Epidermal melanocyte (primary cell): ENCODE measurements around the gene FAM20C.

Experiments
- DNase-seq: peaks from one replicate; pipeline ENCODE4 v3.0.0; 2011; ENCODE audit warnings: low spot score; ENCODE audit not compliant: insufficient read length

FAM20C gene

GRCh38 chr7:300546-301290 lies 108.3 kb downstream of the FAM20C start:
- DNase-seq = no peak

GRCh38 chr7:301291-302053 lies 109.1 kb downstream of the FAM20C start:
- DNase-seq = no peak

GRCh38 chr7:302054-302992 lies 110.0 kb downstream of the FAM20C start:
- no peak for DNase-seq

GRCh38 chr7:303425-303824 lies 111.1 kb downstream of the FAM20C start:
- no peak for DNase-seq

GRCh38 chr7:303884-304573 lies 111.7 kb downstream of the FAM20C start:
- no peak for DNase-seq

GRCh38 chr7:304574-305409 lies 112.4 kb downstream of the FAM20C start:
- DNase-seq = no peak

GRCh38 chr7:305410-306151 lies 113.2 kb downstream of the FAM20C start:
- DNase-seq = no peak

GRCh38 chr7:307970-308369 lies 115.6 kb downstream of the FAM20C start:
- DNase-seq = no peak

GRCh38 chr7:309586-310228 lies 117.3 kb downstream of the FAM20C start:
- no peak for DNase-seq
